Measurements from ENCODE around the gene GPR148.
"Not testable (repeated sequence)": the region's sequence is repeated elsewhere in the genome, so short reads cannot be mapped to it uniquely, and the experiment has no call there.

GPR148 gene

GRCh38 chr2:130728549-130729316 is at the start of gene GPR148:
Gene GPR148, plus strand, starts transcription at chr2:130729070. Its CDS starts 82 bp downstream, at chr2:130729152.
- DNase-seq = no peak

GRCh38 chr2:130692041-130692770 is 36.7 kb upstream of the GPR148 start:
- not testable (repeated sequence) for DNase-seq

GRCh38 chr2:130693474-130693873 is 35.4 kb upstream of the GPR148 start:
- DNase-seq = not testable (repeated sequence)

GRCh38 chr2:130703250-130703649 is 25.6 kb upstream of the GPR148 start:
- not testable (repeated sequence) for DNase-seq

- DNase-seq = not testable (repeated sequence)
Observed at GRCh38 chr2:130714795-130715194, 14.1 kb upstream of the GPR148 start.

GRCh38 chr2:130720036-130720435 is 8.8 kb upstream of the GPR148 start:
- no peak for DNase-seq

- no peak for DNase-seq
Observed at GRCh38 chr2:130720528-130720927, 8.3 kb upstream of the GPR148 start.

GRCh38 chr2:130724455-130724854 is 4.4 kb upstream of the GPR148 start:
- DNase-seq = no peak

- no peak for DNase-seq
Observed at GRCh38 chr2:130726614-130727180, 2.2 kb upstream of the GPR148 start.

- peak; percentile 98 for DNase-seq
Observed at GRCh38 chr2:130727286-130727924, 1.5 kb upstream of the GPR148 start.

- DNase-seq = peak; percentile 78
Observed at GRCh38 chr2:130728007-130728454, 839 bp upstream of the GPR148 start.

- DNase-seq = no peak
Observed at GRCh38 chr2:130729322-130730299, 741 bp downstream of the GPR148 start.

GRCh38 chr2:130732257-130732656 is 3.4 kb downstream of the GPR148 start:
- not testable (repeated sequence) for DNase-seq

- no peak for DNase-seq
Observed at GRCh38 chr2:130735200-130735599, 6.3 kb downstream of the GPR148 start.

GRCh38 chr2:130736487-130736886 is 7.6 kb downstream of the GPR148 start:
- no peak for DNase-seq

GRCh38 chr2:130737592-130737991 is 8.7 kb downstream of the GPR148 start:
- DNase-seq = no peak

GRCh38 chr2:130740671-130741070 is 11.8 kb downstream of the GPR148 start:
- DNase-seq = no peak

- DNase-seq = no peak
Observed at GRCh38 chr2:130743278-130743677, 14.4 kb downstream of the GPR148 start.

- no peak for DNase-seq
Observed at GRCh38 chr2:130744287-130745117, 15.6 kb downstream of the GPR148 start.

GRCh38 chr2:130749078-130749477 is 20.2 kb downstream of the GPR148 start:
- DNase-seq = no peak

- DNase-seq = no peak
Observed at GRCh38 chr2:130749641-130750040, 20.8 kb downstream of the GPR148 start.
